ENCODE measurements around the gene PRR27. TPM values are rescaled to one million over a fixed set of nuclear protein-coding genes. Genes with fewer than 3 reads are reported as not detected.
A peak's percentile ranks its signal among the peaks of the same experiment; 100 is the strongest.

Gene PRR27
- total RNA-seq, 1 donor from 2014 or later: not detected

- H3K4me3 ChIP-seq: no peak overlapping the region
- no peaks in the 10 kb centered on the region for H3K27me3 ChIP-seq (ENCODE audit: low read depth)
- H3K4me1 ChIP-seq: no peaks in the 10 kb centered on the region
- intact Hi-C loops (cut with DNase I): no loop called here
- no peak for TF ChIP-seq CTCF (IDR thresholded peaks at IDR 0.05)
- H3K27ac ChIP-seq: no peak overlapping the region
- ATAC-seq (no peak), DNase-seq (no peak)
- H3K9me3 ChIP-seq: no peaks in the 10 kb centered on the region
- no peaks in the 10 kb centered on the region for H3K36me3 ChIP-seq
Measured at GRCh38 chr4:70138751-70139150, 15.3 kb upstream of the PRR27 start.

GRCh38 chr4:70151271-70151670, 2.8 kb upstream of the PRR27 start:
- Histone ChIP-seq H3K9me3 (no peaks in the 10 kb centered on the region), H3K27me3 (ENCODE audit: low read depth) (no peaks in the 10 kb centered on the region), H3K27ac (no peak overlapping the region), H3K36me3 (no peaks in the 10 kb centered on the region), H3K4me3 (no peak overlapping the region), H3K4me1 (no peaks in the 10 kb centered on the region)
- ATAC-seq (no peak), DNase-seq (no peak)
- intact Hi-C loops (cut with DNase I): no loop called here
- TF ChIP-seq CTCF (IDR thresholded peaks at IDR 0.05): no peak

DNA sequence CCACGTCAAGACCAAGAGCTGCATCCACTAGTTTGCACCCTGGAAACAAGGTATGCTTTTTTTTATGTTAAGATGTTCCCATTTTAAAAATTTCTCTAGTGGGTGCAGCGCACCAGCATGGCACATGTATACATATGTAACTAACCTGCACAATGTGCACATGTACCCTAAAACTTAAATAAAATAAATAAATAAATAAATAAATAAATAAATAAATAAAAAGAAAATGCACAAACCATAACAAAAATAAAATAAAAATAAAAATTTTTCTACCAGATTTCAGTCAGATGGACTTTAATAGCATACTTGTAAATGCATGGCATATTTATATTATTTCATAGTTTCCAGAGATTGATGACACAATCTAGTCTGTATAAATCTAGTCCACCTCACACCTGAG, 1.9 kb upstream of the PRR27 start:
- Histone ChIP-seq H3K27ac (no peak overlapping the region), H3K9me3 (no peaks in the 10 kb centered on the region), H3K27me3 (ENCODE audit: low read depth) (no peaks in the 10 kb centered on the region), H3K4me1 (no peaks in the 10 kb centered on the region), H3K4me3 (no peak overlapping the region), H3K36me3 (no peaks in the 10 kb centered on the region)
- intact Hi-C loops (cut with DNase I): no loop called here
- ATAC-seq: no peak
- DNase-seq: no peak
- TF ChIP-seq CTCF (IDR thresholded peaks at IDR 0.05): no peak

- no peaks in the 10 kb centered on the region for H3K27me3 ChIP-seq (ENCODE audit: low read depth)
- no peak for TF ChIP-seq CTCF (IDR thresholded peaks at IDR 0.05)
- DNase-seq: peak; percentile 27
Measured at GRCh38 chr4:70158576-70158975, 4.5 kb downstream of the PRR27 start.

GRCh38 chr4:70177090-70177489, 23.1 kb downstream of the PRR27 start:
- Histone ChIP-seq H3K9me3 (no peaks in the 10 kb centered on the region), H3K4me3 (no peak overlapping the region), H3K27ac (no peak overlapping the region), H3K4me1 (no peaks in the 10 kb centered on the region), H3K27me3 (ENCODE audit: low read depth) (no peaks in the 10 kb centered on the region), H3K36me3 (no peaks in the 10 kb centered on the region)
- no peak for DNase-seq
- ATAC-seq: no peak
- intact Hi-C loops (cut with DNase I): no loop called here
- no peak for TF ChIP-seq CTCF (IDR thresholded peaks at IDR 0.05)

More at GRCh38 chr4:70158576-70158975, 4.5 kb downstream of the PRR27 start:
- H3K27ac ChIP-seq: no peak overlapping the region
- H3K4me1 ChIP-seq: no peaks in the 10 kb centered on the region
- H3K36me3 ChIP-seq: no peaks in the 10 kb centered on the region
- H3K4me3 ChIP-seq: no peak overlapping the region
- no peaks in the 10 kb centered on the region for H3K9me3 ChIP-seq
- intact Hi-C loops (cut with DNase I): no loop called here
- no peak for ATAC-seq

All from lower lobe of right lung (tissue), 2 donors.